Measurements from ENCODE around the gene ABTB1. TPM values are rescaled to one million over a fixed set of nuclear protein-coding genes. Genes with fewer than 3 reads are reported as not detected.
A peak's percentile ranks its signal among the peaks of the same experiment; 100 is the strongest.
"Not testable (repeated sequence)": the region's sequence is repeated elsewhere in the genome, so short reads cannot be mapped to it uniquely, and the experiment has no call there.

The ABTB1 gene
- total RNA-seq, 1 donor from 2014 or later, result 7.2 TPM

DNA sequence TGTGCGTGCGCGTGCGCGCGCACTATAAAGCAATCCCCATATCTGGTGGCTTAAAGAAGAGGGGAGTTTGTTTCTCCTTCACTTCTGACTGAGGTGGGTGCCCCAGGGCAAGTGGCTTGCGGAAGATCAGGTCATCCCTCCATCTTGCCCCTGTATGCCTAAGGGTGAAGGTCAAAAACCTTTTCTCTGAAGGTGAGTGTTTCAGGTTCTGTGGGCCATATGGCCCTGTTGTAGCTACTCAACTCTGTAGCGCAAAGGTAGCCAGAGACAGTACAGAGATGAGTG is 5.5 kb downstream of the ABTB1 start:
- Mint-ChIP-seq H3K27me3 (ENCODE audit: low read depth) (peaks cover 12% of the 10 kb centered on the region), H3K9me3 (no peaks in the 10 kb centered on the region), H3K4me1 (peaks cover 13% of the 10 kb centered on the region), H3K4me3 (peak overlapping the region; percentile 38), H3K27ac (ENCODE audit: unreplicated experiment) (no peak overlapping the region), H3K36me3 (ENCODE audit: low read depth) (no peaks in the 10 kb centered on the region)
- TF ChIP-seq, protein P1, sequence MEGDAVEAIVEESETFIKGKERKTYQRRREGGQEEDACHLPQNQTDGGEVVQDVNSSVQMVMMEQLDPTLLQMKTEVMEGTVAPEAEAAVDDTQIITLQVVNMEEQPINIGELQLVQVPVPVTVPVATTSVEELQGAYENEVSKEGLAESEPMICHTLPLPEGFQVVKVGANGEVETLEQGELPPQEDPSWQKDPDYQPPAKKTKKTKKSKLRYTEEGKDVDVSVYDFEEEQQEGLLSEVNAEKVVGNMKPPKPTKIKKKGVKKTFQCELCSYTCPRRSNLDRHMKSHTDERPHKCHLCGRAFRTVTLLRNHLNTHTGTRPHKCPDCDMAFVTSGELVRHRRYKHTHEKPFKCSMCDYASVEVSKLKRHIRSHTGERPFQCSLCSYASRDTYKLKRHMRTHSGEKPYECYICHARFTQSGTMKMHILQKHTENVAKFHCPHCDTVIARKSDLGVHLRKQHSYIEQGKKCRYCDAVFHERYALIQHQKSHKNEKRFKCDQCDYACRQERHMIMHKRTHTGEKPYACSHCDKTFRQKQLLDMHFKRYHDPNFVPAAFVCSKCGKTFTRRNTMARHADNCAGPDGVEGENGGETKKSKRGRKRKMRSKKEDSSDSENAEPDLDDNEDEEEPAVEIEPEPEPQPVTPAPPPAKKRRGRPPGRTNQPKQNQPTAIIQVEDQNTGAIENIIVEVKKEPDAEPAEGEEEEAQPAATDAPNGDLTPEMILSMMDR (conservative IDR thresholded peaks at IDR 0.05), result no peak
- no peak for DNase-seq (ENCODE audit: low read depth, low spot score)

DNA sequence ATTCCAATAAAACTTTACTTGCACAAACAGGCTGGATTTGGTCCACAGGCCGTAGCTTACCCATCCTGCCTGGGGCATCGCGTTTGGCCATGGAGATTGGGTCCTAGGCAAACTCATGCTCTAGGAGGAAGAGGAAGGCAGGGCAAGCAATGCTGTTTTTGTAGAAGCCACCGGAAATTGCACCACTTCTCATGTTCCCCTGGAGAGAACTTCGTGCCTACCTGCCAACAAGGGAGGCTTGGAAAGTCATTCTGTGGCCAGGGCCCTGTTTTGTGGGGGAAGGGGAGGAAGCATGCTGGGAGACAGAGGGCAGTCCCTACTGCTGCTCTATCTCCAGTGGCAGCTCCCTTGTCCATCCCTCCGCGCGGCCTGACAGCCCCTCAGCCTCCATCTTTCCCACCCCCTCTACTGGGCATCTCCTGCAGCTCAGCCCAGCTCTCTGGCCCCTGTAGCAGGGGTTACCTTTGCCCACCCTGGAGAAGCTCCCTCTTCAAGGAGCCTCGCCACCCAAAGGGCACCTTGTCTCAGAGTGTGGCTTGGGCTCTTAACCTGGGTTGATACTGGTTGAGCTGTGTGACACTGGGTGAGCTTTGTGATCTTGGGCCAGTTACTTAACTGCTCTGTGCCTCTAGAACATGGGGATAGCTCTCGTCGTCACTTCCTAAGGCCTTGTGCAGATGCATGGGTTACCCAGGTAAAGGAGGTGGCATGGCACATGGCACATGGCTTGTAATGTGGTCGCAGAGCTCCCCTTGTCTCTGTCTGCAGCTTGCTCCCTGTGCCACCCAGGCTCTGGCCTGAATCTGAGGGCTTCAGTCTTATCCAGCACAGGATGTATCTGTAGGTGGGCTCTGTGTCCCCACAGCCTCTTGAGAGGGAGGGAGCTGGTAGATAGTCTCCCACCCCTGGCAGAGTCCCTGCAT is 6.1 kb downstream of the ABTB1 start:
- Mint-ChIP-seq H3K9me3 (no peaks in the 10 kb centered on the region), H3K27ac (ENCODE audit: unreplicated experiment) (no peak overlapping the region), H3K36me3 (ENCODE audit: low read depth) (no peaks in the 10 kb centered on the region), H3K4me3 (no peak overlapping the region), H3K27me3 (ENCODE audit: low read depth) (peaks cover 8% of the 10 kb centered on the region), H3K4me1 (peaks cover 12% of the 10 kb centered on the region)
- TF ChIP-seq, protein P1 (conservative IDR thresholded peaks at IDR 0.05), result no peak
- DNase-seq (ENCODE audit: low read depth, low spot score), result no peak

DNA sequence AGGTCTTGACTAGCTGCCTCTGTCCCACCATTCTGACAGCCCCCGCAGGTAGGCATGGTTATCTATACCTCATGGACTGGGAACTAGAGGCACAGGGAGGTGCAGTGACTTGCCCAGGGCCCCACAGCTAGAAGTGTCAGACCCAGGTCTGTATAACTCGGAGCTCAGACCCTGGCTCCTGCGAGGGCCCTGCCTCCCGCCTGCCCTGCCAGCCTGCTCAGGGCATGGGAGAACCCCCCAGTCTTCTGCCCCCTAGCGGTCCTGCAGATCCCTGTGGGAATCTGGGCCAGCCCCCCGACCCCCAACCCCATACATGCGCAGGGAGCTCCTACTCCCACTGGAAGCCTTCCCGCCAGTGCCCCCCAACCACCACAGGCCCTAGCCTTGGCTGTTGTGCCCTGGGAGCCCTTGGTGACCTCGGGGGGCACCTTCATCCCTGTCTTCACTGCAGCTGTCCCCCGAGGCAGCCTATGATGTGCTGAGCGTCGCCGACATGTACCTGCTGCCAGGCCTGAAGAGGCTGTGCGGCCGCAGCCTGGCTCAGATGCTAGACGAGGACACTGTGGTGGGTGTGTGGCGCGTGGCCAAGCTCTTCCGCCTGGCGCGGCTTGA is 6.9 kb downstream of the ABTB1 start:
- DNase-seq (ENCODE audit: low read depth, low spot score), result no peak
- Mint-ChIP-seq H3K36me3 (ENCODE audit: low read depth) (no peaks in the 10 kb centered on the region), H3K9me3 (no peaks in the 10 kb centered on the region), H3K27ac (ENCODE audit: unreplicated experiment) (no peak overlapping the region), H3K4me3 (no peak overlapping the region), H3K4me1 (peaks cover 9% of the 10 kb centered on the region), H3K27me3 (ENCODE audit: low read depth) (peaks cover 5% of the 10 kb centered on the region)
- TF ChIP-seq, protein P1 (conservative IDR thresholded peaks at IDR 0.05), result no peak

DNA sequence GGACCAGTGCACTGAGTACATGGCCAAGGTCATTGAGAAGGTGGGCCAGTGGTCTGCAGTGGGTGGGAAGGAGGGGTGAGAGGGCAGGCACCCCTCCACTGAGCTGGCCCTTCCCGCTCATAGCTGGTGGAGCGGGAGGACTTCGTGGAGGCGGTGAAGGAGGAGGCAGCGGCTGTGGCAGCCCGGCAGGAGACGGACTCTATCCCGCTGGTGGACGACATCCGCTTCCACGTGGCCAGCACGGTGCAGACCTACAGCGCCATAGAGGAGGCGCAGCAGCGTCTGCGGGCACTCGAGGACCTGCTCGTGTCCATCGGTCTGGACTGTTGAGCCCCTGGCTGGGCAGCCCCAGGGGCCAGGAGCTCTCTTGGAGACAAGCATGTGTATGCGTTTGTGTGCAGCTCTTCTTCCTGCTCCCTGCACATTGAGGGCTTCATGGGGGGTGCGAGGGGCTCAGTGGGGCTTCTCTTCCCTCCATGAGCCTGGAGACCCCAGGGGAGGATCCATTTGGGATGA is 7.5 kb downstream of the ABTB1 start:
- Mint-ChIP-seq H3K4me3 (no peak overlapping the region), H3K36me3 (ENCODE audit: low read depth) (no peaks in the 10 kb centered on the region), H3K9me3 (no peaks in the 10 kb centered on the region), H3K4me1 (peaks cover 9% of the 10 kb centered on the region), H3K27ac (ENCODE audit: unreplicated experiment) (no peak overlapping the region), H3K27me3 (ENCODE audit: low read depth) (peaks cover 2% of the 10 kb centered on the region)
- no peak for DNase-seq (ENCODE audit: low read depth, low spot score)
- TF ChIP-seq, protein P1 (conservative IDR thresholded peaks at IDR 0.05), result no peak

DNA sequence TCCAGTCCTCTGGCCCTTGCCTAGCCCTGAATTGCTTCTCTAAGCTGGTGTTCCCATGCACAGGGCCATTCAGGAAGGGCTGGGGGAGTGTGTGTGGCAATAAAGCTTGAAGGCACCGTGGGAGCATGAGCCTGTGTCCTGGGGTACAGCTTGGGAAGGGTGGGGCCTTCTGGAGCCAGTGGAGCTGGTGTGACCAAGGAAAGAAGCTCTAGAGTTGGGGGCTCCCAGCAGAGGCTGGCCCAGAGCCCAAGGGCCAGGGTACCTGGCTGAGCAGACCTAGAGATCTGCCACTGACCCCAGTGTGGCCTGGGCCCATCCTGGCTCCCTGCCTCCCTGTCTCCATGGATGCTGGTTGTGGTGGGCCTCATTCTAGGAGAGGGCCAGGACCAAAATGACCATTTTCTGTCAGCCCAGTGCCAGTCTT is 8.1 kb downstream of the ABTB1 start:
- no peaks in the 10 kb centered on the region for H3K9me3 Mint-ChIP-seq
- no peaks in the 10 kb centered on the region for H3K27me3 Mint-ChIP-seq (ENCODE audit: low read depth)
- TF ChIP-seq, protein P1 (conservative IDR thresholded peaks at IDR 0.05), result no peak
- H3K4me3 Mint-ChIP-seq, result no peak overlapping the region
- H3K36me3 Mint-ChIP-seq (ENCODE audit: low read depth), result no peaks in the 10 kb centered on the region
- DNase-seq (ENCODE audit: low read depth, low spot score), result no peak
- no peak overlapping the region for H3K27ac Mint-ChIP-seq (ENCODE audit: unreplicated experiment)
- peaks cover 5% of the 10 kb centered on the region for H3K4me1 Mint-ChIP-seq

DNA sequence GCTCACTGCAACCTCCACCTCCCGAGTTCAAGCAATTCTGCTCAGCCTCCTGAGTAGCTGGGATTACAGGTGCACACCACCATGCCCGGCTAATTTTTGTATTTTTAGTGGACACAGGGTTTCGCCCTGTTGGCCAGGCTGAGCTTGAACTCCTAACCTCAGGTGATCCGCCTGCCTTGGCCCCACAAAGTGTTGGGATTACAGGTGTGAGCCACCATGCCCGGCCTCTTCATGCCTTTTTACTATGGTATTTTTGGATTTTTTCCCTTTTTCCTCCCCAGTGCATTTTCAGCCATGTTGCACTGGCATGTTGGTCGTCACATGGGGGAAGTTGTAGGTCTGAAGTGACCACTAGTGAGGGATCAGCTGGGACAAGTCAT is 9.4 kb downstream of the ABTB1 start:
- not testable (repeated sequence) for H3K27me3 Mint-ChIP-seq (ENCODE audit: low read depth); DNase-seq (ENCODE audit: low read depth, low spot score); H3K4me1 Mint-ChIP-seq; H3K36me3 Mint-ChIP-seq (ENCODE audit: low read depth); H3K9me3 Mint-ChIP-seq; H3K4me3 Mint-ChIP-seq
- H3K27ac Mint-ChIP-seq (ENCODE audit: unreplicated experiment), result peak overlapping the region; percentile 78
